Measurements from ENCODE around the gene SYTL2. TPM values are rescaled to one million over a fixed set of nuclear protein-coding genes. Genes with fewer than 3 reads are reported as not detected.

Gene SYTL2
- total RNA-seq, 3 donors from 2014 or later, result 10.1 to 189 (median 120) TPM

GRCh38 chr11:85685820-85686459 is 125.0 kb downstream of the SYTL2 start, which contains the start of gene CCDC89:
TSS of gene CCDC89 (minus strand) at chr11:85686195. CDS start at chr11:85686130, 65 bp downstream.
- Histone ChIP-seq H3K36me3 (no peaks in the 10 kb centered on the region), H3K9me3 (no peaks in the 10 kb centered on the region), H3K27me3 (no peaks in the 10 kb centered on the region), H3K4me1 (no peaks in the 10 kb centered on the region), H3K27ac (peak within 1 kb of the TSS; percentile 71 to 75), H3K4me3 (peak within 1 kb of the TSS; percentile 38 to 59 (median 49))
- TF ChIP-seq POLR2AphosphoS5 (IDR thresholded peaks at IDR 0.05) (peak in 1 of 3 donors; percentile 21), CTCF (IDR thresholded peaks at IDR 0.05) (no peak), POLR2A (IDR thresholded peaks at IDR 0.05) (no peak)
- peak in 1 of 2 donors; percentile 77 for DNase-seq (ENCODE audit: low spot score in 2 of 2)
- intact Hi-C loops (cut with DNase I; ENCODE audit: low total_unique reads), result loop anchor here (2.0 kb wide), 1 partner anchor 37 kb away; no protein-coding TSS in a partner anchor

- H3K4me1 ChIP-seq, result no peaks in the 10 kb centered on the region
- TF ChIP-seq POLR2A (IDR thresholded peaks at IDR 0.05) (no peak), POLR2AphosphoS5 (IDR thresholded peaks at IDR 0.05) (no peak), CTCF (IDR thresholded peaks at IDR 0.05) (no peak)
- DNase-seq (ENCODE audit: low spot score in 2 of 2), result no peak
- intact Hi-C loops (cut with DNase I; ENCODE audit: low total_unique reads), result no loop called here
- peak overlapping the region; percentile 38 to 59 (median 49) for H3K4me3 ChIP-seq
- H3K9me3 ChIP-seq, result no peaks in the 10 kb centered on the region
- H3K27me3 ChIP-seq, result no peaks in the 10 kb centered on the region
- H3K27ac ChIP-seq, result peak overlapping the region; percentile 71 to 75
- H3K36me3 ChIP-seq, result no peaks in the 10 kb centered on the region
Observed at GRCh38 chr11:85685125-85685819, 125.7 kb downstream of the SYTL2 start.

GRCh38 chr11:85682330-85683305 is 128.3 kb downstream of the SYTL2 start:
- Histone ChIP-seq H3K27ac (peak overlapping the region; percentile 16 to 44), H3K27me3 (no peaks in the 10 kb centered on the region), H3K9me3 (no peaks in the 10 kb centered on the region), H3K4me3 (peak overlapping the region; percentile 48 to 70 (median 58)), H3K36me3 (no peaks in the 10 kb centered on the region), H3K4me1 (no peaks in the 10 kb centered on the region)
- TF ChIP-seq POLR2AphosphoS5 (IDR thresholded peaks at IDR 0.05), result peak in 1 of 3 donors; percentile 50
- no peak for TF ChIP-seq CTCF (IDR thresholded peaks at IDR 0.05)
- no peak for TF ChIP-seq POLR2A (IDR thresholded peaks at IDR 0.05)
- peak in 1 of 2 donors; percentile 25 for DNase-seq (ENCODE audit: low spot score in 2 of 2)
- intact Hi-C loops (cut with DNase I; ENCODE audit: low total_unique reads), result no loop called here

- Histone ChIP-seq H3K27ac (no peak overlapping the region), H3K4me1 (no peaks in the 10 kb centered on the region), H3K4me3 (no peak overlapping the region), H3K27me3 (no peaks in the 10 kb centered on the region), H3K9me3 (no peaks in the 10 kb centered on the region), H3K36me3 (no peaks in the 10 kb centered on the region)
- no peak for DNase-seq (ENCODE audit: low spot score in 2 of 2)
- TF ChIP-seq POLR2AphosphoS5 (IDR thresholded peaks at IDR 0.05) (no peak), CTCF (IDR thresholded peaks at IDR 0.05) (no peak), POLR2A (IDR thresholded peaks at IDR 0.05) (no peak)
- intact Hi-C loops (cut with DNase I; ENCODE audit: low total_unique reads), result no loop called here
Observed at GRCh38 chr11:85680897-85681296, 130.0 kb downstream of the SYTL2 start.

Measured in breast epithelium (tissue), 4 donors.